Loucy (cell line): ENCODE measurements around the gene SEM1.

Source experiments
- H2AFZ ChIP-seq: fragments of 200-600 bp; sonication (generic); 2 replicates; pipeline ENCODE4 v1.6.0; 2016; ENCODE audit warnings: antibody characterized with exemption, mild to moderate bottlenecking, low read length, moderate library complexity
- H3F3A ChIP-seq: fragments of 200-600 bp; 2 replicates; pipeline ENCODE4 v1.6.0; 2016; ENCODE audit warnings: antibody characterized with exemption, low read depth, mild to moderate bottlenecking
- H3K27me3 ChIP-seq: fragments of 200-600 bp; sonication (generic); 2 replicates; pipeline ENCODE4 v1.6.1; 2014; ENCODE audit warnings: low read length, mild to moderate bottlenecking; ENCODE audit not compliant: insufficient read depth, poor library complexity, severe bottlenecking
- H3K36me3 ChIP-seq: fragments of 200-600 bp; sonication (generic); 2 replicates; pipeline ENCODE4 v1.6.1; 2016; ENCODE audit warnings: low read length; ENCODE audit not compliant: insufficient read depth
- H3K4me1 ChIP-seq: fragments of 200-600 bp; sonication (generic); 2 replicates; pipeline ENCODE4 v1.5.1; 2014; ENCODE audit warnings: low read length, mild to moderate bottlenecking; ENCODE audit not compliant: insufficient read depth, poor library complexity, severe bottlenecking
- H3K4me2 ChIP-seq: fragments of 200-600 bp; sonication (generic); 2 replicates; pipeline ENCODE4 v1.6.0; 2014; ENCODE audit warnings: antibody characterized with exemption, low read length, low read depth, mild to moderate bottlenecking; ENCODE audit not compliant: poor library complexity, severe bottlenecking
- H3K4me3 ChIP-seq: fragments of 200-600 bp; sonication (generic); 2 replicates; pipeline ENCODE4 v1.5.1; 2014; ENCODE audit warnings: low read length, mild to moderate bottlenecking, mixed read lengths; ENCODE audit not compliant: poor library complexity, severe bottlenecking
- H3K79me2 ChIP-seq: fragments of 200-600 bp; sonication (generic); 2 replicates; pipeline ENCODE4 v1.6.1; 2014; ENCODE audit warnings: low read length; ENCODE audit not compliant: insufficient read depth
- H3K9ac ChIP-seq: fragments of 200-600 bp; sonication (generic); 2 replicates; pipeline ENCODE4 v1.6.0; 2014; ENCODE audit warnings: mild to moderate bottlenecking, low read depth, low read length, moderate library complexity; ENCODE audit not compliant: poor library complexity, severe bottlenecking
- H3K9me2 ChIP-seq: fragments of 200-600 bp; sonication (generic); replicated peaks from 2 replicates; pipeline ENCODE4 v1.6.1; 2016; ENCODE audit warnings: low read depth, low read length, mixed read lengths
- H3K9me3 ChIP-seq: fragments of 200-600 bp; sonication (generic); 2 replicates; pipeline ENCODE4 v1.6.1; 2014; ENCODE audit warnings: mild to moderate bottlenecking, antibody characterized with exemption, low read length, low read depth; ENCODE audit not compliant: insufficient read depth
- H4K20me1 ChIP-seq: fragments of 200-600 bp; sonication (generic); 2 replicates; pipeline ENCODE4 v1.6.0; 2014; ENCODE audit warnings: antibody characterized with exemption, low read length, mild to moderate bottlenecking; ENCODE audit not compliant: insufficient read depth, poor library complexity, severe bottlenecking
- EZH2phosphoT487 ChIP-seq: fragments of 200-600 bp; IDR thresholded peaks from 2 replicates; pipeline ENCODE4 v1.6.1; 2018; ENCODE audit warnings: antibody characterized with exemption, mild to moderate bottlenecking, moderate library complexity, borderline replicate concordance
- TF ChIP-seq, protein P1 (sequence below): fragments of 200-600 bp; sonication (generic); conservative IDR thresholded peaks from 2 replicates; pipeline ENCODE4 v1.5.1; 2014; ENCODE audit warnings: mild to moderate bottlenecking, antibody characterized with exemption, low read length

Gene SEM1

GRCh38 chr7:96670338-96671289, 39.0 kb downstream of the SEM1 start:
- no peaks in the 10 kb centered on the region for H3K9me2 ChIP-seq
- H2AFZ ChIP-seq, result no peak overlapping the region
- no peak overlapping the region for H3K4me3 ChIP-seq
- no peaks in the 10 kb centered on the region for H4K20me1 ChIP-seq
- no peak overlapping the region for H3K4me2 ChIP-seq
- no peaks in the 10 kb centered on the region for H3K9me3 ChIP-seq
- H3K9ac ChIP-seq, result no peak overlapping the region
- H3K79me2 ChIP-seq, result no peaks in the 10 kb centered on the region
- H3F3A ChIP-seq, result no peaks in the 10 kb centered on the region
- H3K27me3 ChIP-seq, result no peaks in the 10 kb centered on the region
- no peaks in the 10 kb centered on the region for H3K4me1 ChIP-seq
- TF ChIP-seq, protein P1, sequence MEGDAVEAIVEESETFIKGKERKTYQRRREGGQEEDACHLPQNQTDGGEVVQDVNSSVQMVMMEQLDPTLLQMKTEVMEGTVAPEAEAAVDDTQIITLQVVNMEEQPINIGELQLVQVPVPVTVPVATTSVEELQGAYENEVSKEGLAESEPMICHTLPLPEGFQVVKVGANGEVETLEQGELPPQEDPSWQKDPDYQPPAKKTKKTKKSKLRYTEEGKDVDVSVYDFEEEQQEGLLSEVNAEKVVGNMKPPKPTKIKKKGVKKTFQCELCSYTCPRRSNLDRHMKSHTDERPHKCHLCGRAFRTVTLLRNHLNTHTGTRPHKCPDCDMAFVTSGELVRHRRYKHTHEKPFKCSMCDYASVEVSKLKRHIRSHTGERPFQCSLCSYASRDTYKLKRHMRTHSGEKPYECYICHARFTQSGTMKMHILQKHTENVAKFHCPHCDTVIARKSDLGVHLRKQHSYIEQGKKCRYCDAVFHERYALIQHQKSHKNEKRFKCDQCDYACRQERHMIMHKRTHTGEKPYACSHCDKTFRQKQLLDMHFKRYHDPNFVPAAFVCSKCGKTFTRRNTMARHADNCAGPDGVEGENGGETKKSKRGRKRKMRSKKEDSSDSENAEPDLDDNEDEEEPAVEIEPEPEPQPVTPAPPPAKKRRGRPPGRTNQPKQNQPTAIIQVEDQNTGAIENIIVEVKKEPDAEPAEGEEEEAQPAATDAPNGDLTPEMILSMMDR, result no peak
- TF ChIP-seq EZH2phosphoT487, result no peak
- H3K36me3 ChIP-seq, result no peaks in the 10 kb centered on the region

- Histone ChIP-seq H3K79me2 (no peaks in the 10 kb centered on the region), H3K4me3 (no peak overlapping the region), H3K27me3 (no peaks in the 10 kb centered on the region), H3F3A (no peaks in the 10 kb centered on the region), H3K9me3 (no peaks in the 10 kb centered on the region), H3K9me2 (no peaks in the 10 kb centered on the region), H2AFZ (no peak overlapping the region), H3K4me2 (no peak overlapping the region), H4K20me1 (no peaks in the 10 kb centered on the region), H3K36me3 (no peaks in the 10 kb centered on the region), H3K4me1 (no peaks in the 10 kb centered on the region), H3K9ac (no peak overlapping the region)
- no peak for TF ChIP-seq EZH2phosphoT487
Observed at GRCh38 chr7:96669812-96670211, 39.8 kb downstream of the SEM1 start.

DNA sequence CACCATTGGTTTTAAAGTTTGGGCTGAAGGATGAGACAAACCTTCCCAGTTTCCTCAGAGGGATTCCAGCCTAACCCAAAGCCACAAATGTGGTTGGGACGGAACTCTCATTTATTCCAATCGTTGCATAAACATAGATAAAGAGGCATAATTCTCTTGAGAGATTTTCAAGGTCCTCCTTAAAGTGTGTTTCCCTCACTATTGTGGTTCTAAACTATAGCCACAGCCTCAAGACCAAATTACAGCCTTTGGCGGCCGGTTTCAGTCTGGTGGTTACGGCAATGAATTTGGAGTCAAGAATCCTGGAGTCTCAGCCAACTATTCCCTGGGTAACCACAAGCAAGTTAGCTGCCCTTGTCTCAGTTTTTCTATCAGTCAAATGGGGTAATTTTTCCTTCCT, 42.6 kb downstream of the SEM1 start:
- Histone ChIP-seq H3K9me3 (no peaks in the 10 kb centered on the region), H3K4me2 (no peak overlapping the region)

More for the DNA sequence above, 42.6 kb downstream of the SEM1 start:
- Histone ChIP-seq H3K9ac (no peak overlapping the region), H3K27me3 (no peaks in the 10 kb centered on the region), H3K79me2 (no peaks in the 10 kb centered on the region), H3K4me1 (peaks cover 19% of the 10 kb centered on the region), H4K20me1 (no peaks in the 10 kb centered on the region), H3K4me3 (no peak overlapping the region), H3F3A (no peaks in the 10 kb centered on the region), H3K36me3 (no peaks in the 10 kb centered on the region), H3K9me2 (no peaks in the 10 kb centered on the region), H2AFZ (no peak overlapping the region)
- TF ChIP-seq, protein P1, result no peak
